ENCODE measurements around the gene INTS13.

GRCh38 chr12:26936559-26937442 is 980 bp downstream of the INTS13 start:
- TF ChIP-seq CTCF (IDR thresholded peaks at IDR 0.05) = no peak
- TF ChIP-seq EZH2 (IDR thresholded peaks at IDR 0.05; ENCODE audit: borderline replicate concordance, insufficient read depth, low read depth, low read length, poor library complexity, severe bottlenecking) = no peak

Measured in B cell (primary cell).